GM18499 (cell line): Measurements from ENCODE around the gene NTM.
A peak's percentile ranks its signal among the peaks of the same experiment; 100 is the strongest.

Experiments
- ATAC-seq: cut with Tn5 transposase; IDR thresholded peaks from one replicate; pipeline ENCODE4 v1.9.1; 2021; ENCODE audit warnings: moderate number of reproducible peaks; ENCODE audit not compliant: insufficient read depth, unreplicated experiment

The NTM gene

DNA sequence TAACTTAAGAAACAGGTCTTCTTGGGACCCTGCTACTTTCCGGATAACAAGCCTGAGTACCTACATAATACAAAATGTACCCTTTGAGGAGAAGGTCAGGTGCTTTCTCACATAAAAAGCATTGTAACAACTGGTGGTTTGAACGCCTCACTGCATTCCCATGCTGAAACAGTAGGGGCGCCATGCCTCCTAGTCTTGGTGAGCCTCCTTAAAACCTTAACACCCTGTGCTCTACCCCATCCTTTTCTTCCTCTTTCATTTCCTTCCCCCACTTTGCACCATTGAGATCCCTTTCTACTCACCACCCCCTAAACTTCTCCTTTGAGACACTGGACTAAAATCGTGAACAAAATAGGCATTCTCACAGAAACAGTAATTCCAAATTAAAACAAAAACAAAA, 729.3 kb downstream of the NTM start:
- ATAC-seq: no peak

GRCh38 chr11:132100583-132100982, 730.2 kb downstream of the NTM start:
- no peak for ATAC-seq

DNA sequence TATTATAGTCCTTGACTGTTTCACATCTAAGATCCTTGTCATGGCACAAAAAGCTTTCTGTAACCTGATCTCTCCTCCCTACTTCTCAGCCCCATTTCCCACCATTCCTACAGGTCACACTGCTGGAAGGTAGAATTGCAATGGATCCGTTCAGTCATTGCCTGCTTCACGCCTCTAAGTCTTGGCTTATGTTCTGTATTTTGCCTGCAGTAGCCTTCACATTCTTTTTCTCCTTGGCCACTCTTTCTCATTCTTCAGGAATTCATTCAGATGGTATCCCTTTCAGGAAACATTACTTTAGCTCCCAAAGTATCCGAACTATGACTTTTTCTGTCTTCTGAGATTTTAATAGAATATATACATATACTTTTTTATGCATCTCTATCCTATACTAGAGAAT, 731.5 kb downstream of the NTM start:
- ATAC-seq: no peak

GRCh38 chr11:132103021-132103420, 732.6 kb downstream of the NTM start:
- no peak for ATAC-seq

DNA sequence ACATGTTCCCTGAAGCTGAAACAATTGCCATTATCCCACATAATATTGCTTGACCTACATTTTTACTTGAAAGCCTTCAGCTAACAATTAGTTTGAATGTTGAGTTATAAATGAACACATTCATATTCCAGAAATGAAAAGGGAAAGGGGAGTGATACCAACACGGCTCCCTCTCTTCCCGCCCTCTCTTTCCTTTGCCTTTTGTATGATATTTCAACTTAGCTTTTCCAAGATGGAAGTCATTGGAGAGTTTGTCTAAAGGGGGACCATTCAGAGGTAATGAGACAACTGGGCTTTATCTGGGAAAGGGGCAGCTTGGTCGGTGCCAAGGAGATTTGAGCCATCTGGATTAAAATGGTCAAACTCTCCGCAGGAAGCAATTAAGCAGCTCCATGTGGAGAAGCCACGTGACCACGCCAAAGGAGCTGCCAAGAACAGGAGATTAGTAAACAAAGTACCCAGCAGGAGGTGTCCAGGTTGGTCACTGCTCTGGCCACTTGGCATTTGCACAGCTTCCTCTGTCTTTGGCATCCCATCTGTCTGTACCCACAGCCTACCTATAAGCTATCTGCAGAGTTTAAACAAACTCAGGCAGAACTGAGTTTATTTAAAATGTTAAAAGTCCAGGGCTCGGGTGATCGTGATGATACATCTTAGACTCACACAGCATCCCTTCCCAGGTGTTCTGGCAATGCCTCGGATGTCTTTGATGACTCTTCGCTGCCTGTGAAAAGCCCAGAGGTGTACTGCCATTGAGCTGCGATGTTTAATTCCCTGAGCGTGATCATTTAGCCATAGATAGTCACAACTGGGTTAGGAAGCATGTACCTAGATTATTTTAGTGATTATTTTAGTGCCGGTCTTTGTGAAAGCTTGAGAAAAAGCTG, 735.9 kb downstream of the NTM start:
- no peak for ATAC-seq

DNA sequence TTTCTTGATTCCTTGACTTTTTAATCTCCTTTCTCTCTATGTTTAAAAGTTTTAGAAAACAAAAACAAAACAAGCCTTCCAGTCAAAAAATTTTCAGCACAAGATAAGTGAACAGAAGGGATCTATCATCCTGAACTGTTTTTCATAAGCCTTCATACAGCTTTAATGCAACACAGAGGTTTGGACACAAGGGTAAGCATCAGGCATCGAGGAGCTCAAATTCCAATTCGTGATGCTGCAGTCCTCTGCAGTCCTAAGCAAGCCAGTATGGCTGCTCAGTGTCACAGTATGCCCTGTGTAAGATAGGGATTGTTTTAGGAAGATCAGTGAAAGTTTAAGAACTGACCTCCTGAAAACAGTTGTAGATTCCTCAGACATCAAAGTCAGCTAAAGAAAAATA, 740.9 kb downstream of the NTM start:
- no peak for ATAC-seq

DNA sequence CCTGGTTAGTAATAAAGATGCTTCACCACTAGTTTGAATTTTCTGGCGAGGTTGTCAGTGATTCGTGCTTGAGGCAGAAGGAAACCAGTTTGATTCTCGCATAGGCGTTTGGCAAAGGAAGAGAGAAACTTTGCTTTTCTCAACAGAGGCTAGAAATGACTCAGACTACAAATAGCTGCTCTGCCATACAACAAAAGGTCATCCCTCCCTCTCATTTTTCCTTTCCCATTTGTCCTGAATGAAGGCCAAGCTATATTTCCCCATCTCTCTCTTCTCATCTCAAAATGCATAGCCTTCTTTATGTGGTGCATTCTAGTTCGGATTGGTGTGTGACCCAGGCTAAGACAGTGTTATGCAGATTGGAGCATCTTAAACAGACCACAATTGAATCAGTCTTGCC, 741.4 kb downstream of the NTM start:
- no peak for ATAC-seq

DNA sequence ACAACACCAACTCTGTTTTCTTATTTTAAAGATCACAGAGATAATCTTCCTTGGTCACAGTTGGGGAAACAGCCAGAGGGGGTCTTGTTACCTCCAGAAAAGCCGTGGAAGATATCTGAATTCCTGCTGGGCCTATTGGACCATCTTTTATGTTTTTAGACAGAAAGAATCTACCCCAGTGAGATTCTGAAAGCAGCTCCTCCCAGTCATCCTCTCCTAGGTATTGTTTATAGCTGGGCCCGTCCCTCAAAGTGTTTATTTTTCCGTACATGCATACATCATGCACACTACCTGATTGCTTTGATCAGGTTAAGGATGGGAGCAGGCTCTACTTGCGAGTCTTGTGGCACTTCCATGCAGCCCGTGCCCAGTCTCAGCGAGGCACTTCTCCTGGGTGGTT, 742.4 kb downstream of the NTM start:
- no peak for ATAC-seq

DNA sequence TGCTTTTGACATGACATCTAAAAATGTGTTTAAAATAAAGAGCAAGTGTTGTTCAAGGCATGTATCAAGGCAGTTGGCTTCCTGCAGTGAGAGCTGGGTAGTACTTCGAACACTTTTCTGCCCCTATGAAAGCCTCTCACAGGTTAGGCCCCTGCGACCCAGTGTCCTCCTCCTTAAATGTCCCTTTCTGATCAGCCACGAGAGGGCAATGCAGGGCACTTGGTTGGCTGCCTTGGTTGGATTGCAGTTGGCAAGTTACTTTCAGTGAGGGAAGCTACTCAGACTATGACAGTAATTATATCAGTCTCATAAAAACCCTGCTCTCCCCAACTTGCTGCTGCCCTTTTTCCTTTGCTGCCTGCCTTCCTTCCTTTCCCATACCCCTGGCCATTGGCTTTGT, 743.8 kb downstream of the NTM start:
- ATAC-seq: no peak

- no peak for ATAC-seq
Measured at GRCh38 chr11:132114743-132115142, 744.3 kb downstream of the NTM start.

DNA sequence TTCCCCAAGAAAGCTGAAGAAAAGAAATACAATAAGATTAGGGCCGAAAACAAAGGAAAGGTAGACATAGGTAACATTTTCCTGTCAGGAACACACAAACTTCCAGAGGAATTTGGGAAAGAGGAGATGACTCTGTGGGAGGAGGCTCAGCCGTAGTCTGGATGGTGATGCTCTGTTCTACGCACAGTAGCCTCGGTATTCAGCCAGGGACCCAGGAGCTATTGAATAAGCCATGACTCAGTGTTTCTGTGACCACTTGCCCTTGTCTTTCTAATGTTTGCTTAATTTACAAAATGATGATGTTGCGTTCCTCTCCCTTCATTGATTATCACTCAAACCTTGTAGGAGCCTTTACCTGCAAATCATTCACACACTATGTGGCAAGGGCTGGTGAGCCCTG, 745.0 kb downstream of the NTM start:
- ATAC-seq: no peak

GRCh38 chr11:132116516-132116915, 746.1 kb downstream of the NTM start:
- ATAC-seq: no peak

GRCh38 chr11:132118661-132119060, 748.2 kb downstream of the NTM start:
- no peak for ATAC-seq

DNA sequence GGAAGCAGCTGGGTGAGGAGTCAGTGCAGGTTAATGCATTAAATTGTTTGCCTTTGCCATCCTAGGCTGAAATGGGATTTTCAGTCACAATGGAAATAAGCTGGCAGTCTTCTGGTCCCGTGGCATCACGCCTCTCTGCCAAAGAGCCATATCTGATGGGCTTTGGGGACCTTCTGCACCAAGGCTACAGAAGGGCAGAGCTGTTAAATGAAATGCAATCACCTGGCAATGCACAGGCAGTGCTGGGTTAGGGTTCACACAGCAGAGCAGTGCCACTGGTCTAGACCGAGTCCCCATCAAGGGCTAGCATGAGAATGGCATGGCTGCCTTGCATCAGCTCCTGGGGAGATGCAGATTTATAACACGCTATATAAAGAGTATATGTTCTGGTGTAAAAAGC, 749.2 kb downstream of the NTM start:
- ATAC-seq: no peak

- ATAC-seq: no peak
Measured at GRCh38 chr11:132122735-132123134, 752.3 kb downstream of the NTM start.

DNA sequence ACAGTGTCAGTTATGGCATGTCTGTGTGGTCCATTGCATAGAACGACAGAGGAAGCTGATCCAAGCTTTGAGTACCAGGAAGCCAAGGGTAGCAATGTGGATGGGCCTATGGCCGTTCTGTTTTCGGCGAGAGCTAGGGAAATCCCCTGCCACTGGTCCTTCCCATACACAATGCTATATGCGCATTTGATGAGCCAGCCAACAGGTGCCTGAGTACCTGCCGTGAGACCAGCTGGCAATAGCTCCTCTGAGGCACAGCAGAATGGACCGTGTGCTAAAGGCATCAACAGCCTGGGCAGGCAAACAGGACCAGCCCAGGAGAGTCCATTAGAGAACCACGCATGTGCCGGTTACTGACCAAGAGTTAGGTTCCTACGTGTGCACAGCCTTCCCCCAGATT, 753.0 kb downstream of the NTM start:
- ATAC-seq: no peak

GRCh38 chr11:132123854-132124835, 753.7 kb downstream of the NTM start:
- peak; percentile 68 for ATAC-seq

GRCh38 chr11:132125988-132126871, 755.8 kb downstream of the NTM start:
- no peak for ATAC-seq

- ATAC-seq: no peak
Measured at GRCh38 chr11:132126973-132127899, 756.8 kb downstream of the NTM start.
